ENCODE results near the gene CXXC4. TPM values are rescaled to one million over a fixed set of nuclear protein-coding genes. Genes with fewer than 3 reads are reported as not detected.

Gene CXXC4
- 0.43 TPM in 1 of 2 replicates, not detected in the other for total RNA-seq

DNA sequence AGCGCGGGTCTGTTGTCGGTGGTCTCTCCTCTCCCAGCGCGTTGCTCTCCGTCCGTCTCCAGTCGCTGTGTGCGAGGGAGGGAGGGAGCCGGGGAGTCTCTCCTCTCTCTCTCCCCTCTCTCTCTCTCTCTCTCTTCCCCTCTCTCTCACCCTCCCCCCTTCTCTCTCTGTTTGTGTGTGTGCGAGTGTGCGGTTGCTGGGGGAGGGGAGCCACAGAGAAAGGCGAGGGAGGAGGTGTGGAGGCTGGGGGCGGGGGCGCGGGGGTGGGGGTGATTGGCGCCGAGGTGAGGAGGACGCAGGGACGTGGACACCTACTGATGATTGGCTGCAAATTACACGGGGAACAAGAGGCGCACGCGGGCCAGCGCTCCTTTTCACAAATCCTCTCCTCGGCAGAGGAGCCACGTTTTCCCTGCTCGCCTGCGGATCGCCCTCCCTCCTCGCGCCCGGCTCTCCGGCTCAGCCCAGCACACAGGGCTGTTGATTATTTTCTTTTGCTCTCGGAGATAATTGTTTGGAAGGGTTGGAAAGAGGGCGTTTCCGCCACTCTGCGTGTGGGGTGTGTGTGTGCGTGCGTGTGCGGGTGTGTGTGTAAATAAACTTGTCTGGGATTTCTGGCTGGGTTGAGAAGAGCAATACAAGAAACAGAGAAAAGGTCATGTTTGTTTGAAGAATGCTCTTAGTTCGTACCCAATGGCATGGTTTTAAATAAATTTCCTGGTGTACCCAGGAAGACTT is at the start of gene CXXC4:
CXXC4 (minus strand) TSS at position 73 of the 738 bp plus-strand sequence. CDS start 3,092 bp downstream, outside the sequence.

Measured in nasal cavity respiratory epithelium epithelial cell of viscerocranial mucosa (primary cell).